Common myeloid progenitor, CD34-positive (primary cell): Measurements from ENCODE around the gene MYO10.
"Not testable (repeated sequence)": the region's sequence is repeated elsewhere in the genome, so short reads cannot be mapped to it uniquely, and the experiment has no call there.

Source experiments
- CTCF ChIA-PET: fragments of 350-600 bp; sonication (Branson Sonifier 250); formaldehyde crosslinking; loops from one replicate; lab custom pipeline; 2021; ENCODE audit warnings: antibody characterized with exemption; lab: Charles Lee
- POLR2A ChIA-PET: fragments of 350-600 bp; sonication (Branson Sonifier 250); formaldehyde crosslinking; loops from one replicate; lab custom pipeline; 2021; ENCODE audit warnings: antibody characterized with exemption; lab: Charles Lee
- DNase-seq, 3 donors: peaks; one replicate each; pipeline versions ENCODE4 v3.0.0 to v3.0.0-alpha.2; 2013
- H3K27ac ChIP-seq, 2 experiments: 1 replicate in 1 of 2; 2 replicates in 1 of 2; pipeline ENCODE4 v1.7.0; 2013; ENCODE audit warnings: inconsistent platforms in 2 of 2, low read length in 2 of 2, mild to moderate bottlenecking in 2 of 2, low read depth in 1 of 2, moderate library complexity in 1 of 2; ENCODE audit not compliant: severe bottlenecking in 2 of 2, insufficient read depth in 1 of 2, poor library complexity in 1 of 2
- H3K27me3 ChIP-seq, 5 experiments: replicated peaks in 2 of 5; 1 replicate in 3 of 5; 2 replicates in 2 of 5; pipeline versions ENCODE4 v1.6.1 to v1.7.0; 2013; ENCODE audit warnings: low read length in 4 of 5, mild to moderate bottlenecking in 2 of 5, moderate library complexity in 2 of 5, inconsistent platforms in 1 of 5; ENCODE audit not compliant: insufficient read depth in 5 of 5, control insufficient read depth in 4 of 5
- H3K36me3 ChIP-seq, 4 experiments: 1 replicate in 2 of 4; 2 replicates in 2 of 4; pipeline versions ENCODE4 v1.6.1 to v1.7.0; 2013; ENCODE audit warnings: low read length in 3 of 4, control low read depth in 1 of 4, mild to moderate bottlenecking in 1 of 4; ENCODE audit not compliant: control insufficient read depth in 4 of 4, insufficient read depth in 4 of 4
- H3K4me1 ChIP-seq, 4 experiments: 1 replicate in 3 of 4; 2 replicates in 1 of 4; pipeline versions ENCODE4 v1.6.1 to v1.7.1; 2013; ENCODE audit warnings: low read length in 3 of 4, mild to moderate bottlenecking in 3 of 4, control low read depth in 1 of 4, inconsistent platforms in 1 of 4, moderate library complexity in 1 of 4; ENCODE audit not compliant: control insufficient read depth in 4 of 4, insufficient read depth in 4 of 4; ENCODE audit errors: control extremely low read depth in 1 of 4
- H3K4me3 ChIP-seq, 7 experiments: 1 replicate in 4 of 7; 2 replicates in 3 of 7; pipeline versions ENCODE4 v1.5.1 to v1.7.0; 2013; ENCODE audit warnings: mild to moderate bottlenecking in 7 of 7, low read length in 6 of 7, moderate library complexity in 6 of 7, inconsistent platforms in 2 of 7, low read depth in 2 of 7, control low read depth in 1 of 7; ENCODE audit not compliant: insufficient read depth in 4 of 7, control insufficient read depth in 1 of 7; ENCODE audit errors: extremely low read depth in 1 of 7
- H3K9me3 ChIP-seq, 5 experiments: 1 replicate in 4 of 5; 2 replicates in 1 of 5; pipeline versions ENCODE4 v1.6.1 to v1.7.1; 2013; ENCODE audit warnings: low read length in 4 of 5, mild to moderate bottlenecking in 2 of 5, inconsistent platforms in 1 of 5, low read depth in 1 of 5, moderate library complexity in 1 of 5; ENCODE audit not compliant: control insufficient read depth in 4 of 5, insufficient read depth in 2 of 5; ENCODE audit errors: control extremely low read depth in 1 of 5
- WGBS: methylation state at CpG from one replicate; pipeline ENCODE4 v1.1.5; 2013; ENCODE audit not compliant: insufficient coverage; 5-methylcytosine and 5-hydroxymethylcytosine counted together

MYO10 gene

DNA sequence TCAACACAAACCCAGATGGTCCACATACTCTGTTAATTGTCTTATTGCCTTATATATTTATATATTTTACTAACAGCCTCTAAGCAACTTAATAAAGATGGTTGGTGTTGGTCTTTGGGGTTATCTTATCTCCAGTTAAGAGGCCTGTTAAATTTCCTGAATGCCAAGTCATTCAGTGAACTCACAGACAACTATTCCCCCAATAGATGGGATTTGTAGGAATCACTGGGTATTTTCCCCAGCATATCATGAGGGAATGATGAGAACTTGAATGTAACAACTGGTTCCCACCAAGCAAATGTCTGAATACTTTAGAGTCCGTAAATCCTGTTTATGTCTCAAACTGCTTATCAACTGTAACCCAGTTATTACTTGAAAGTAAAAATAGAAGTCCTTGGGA, 276.6 kb downstream of the MYO10 start:
- no peaks in the 10 kb centered on the region for H3K27me3 ChIP-seq
- H3K9me3 ChIP-seq = peaks cover 0 to 4% (median 0%) of the 10 kb centered on the region in 5 experiments
- no peak overlapping the region for H3K4me3 ChIP-seq
- DNase-seq = no peak
- no peak overlapping the region for H3K27ac ChIP-seq
- no CpG with 5 or more reads among the region's 1 CpG for WGBS
- CTCF ChIA-PET = no interaction called here
- POLR2A ChIA-PET = no interaction called here
- H3K36me3 ChIP-seq = no peaks in the 10 kb centered on the region
- H3K4me1 ChIP-seq = no peaks in the 10 kb centered on the region

DNA sequence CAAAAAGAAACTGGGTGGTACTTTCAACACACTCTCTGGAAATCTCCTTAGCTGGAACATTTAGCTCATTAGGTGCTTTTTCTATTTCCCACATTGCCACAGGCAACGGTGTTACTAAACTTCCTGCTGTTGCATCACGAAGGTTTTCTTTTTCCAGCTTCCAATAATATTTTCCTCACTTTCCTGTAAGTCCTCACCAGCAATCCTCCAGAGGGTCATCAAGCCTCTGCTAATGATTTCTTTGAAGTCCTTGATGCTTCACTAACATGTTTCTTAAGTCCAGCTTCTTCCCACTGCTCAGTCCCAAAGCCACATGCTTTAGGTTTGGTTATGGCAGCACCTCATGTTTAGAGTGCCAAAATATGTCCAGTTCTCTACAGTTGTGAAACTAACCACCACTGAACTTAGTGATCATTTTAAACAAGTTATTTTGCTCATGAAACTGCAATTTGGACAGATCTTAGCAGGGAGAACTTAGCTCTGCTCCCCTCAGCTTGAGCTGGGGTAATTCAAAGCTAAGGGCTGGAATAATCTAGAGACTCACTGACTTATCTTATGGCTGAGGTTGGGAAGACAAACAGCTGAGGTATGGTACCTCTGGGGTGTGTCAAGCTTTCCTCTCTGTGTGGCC, 279.4 kb downstream of the MYO10 start:
- no peak for DNase-seq
- H3K4me3 ChIP-seq = no peak overlapping the region
- ChIA-PET CTCF (interaction anchor here (1.1 kb wide), 1 partner anchor 9 kb away, joined by 3 read pairs; no protein-coding TSS in a partner anchor), POLR2A (no interaction called here)
- H3K36me3 ChIP-seq = no peaks in the 10 kb centered on the region
- H3K27me3 ChIP-seq = no peaks in the 10 kb centered on the region
- H3K27ac ChIP-seq = no peak overlapping the region
- no peaks in the 10 kb centered on the region for H3K4me1 ChIP-seq
- 92% methylated on average over 2 of the region's 2 CpGs for WGBS
- H3K9me3 ChIP-seq = peaks cover 0 to 4% (median 0%) of the 10 kb centered on the region in 5 experiments

DNA sequence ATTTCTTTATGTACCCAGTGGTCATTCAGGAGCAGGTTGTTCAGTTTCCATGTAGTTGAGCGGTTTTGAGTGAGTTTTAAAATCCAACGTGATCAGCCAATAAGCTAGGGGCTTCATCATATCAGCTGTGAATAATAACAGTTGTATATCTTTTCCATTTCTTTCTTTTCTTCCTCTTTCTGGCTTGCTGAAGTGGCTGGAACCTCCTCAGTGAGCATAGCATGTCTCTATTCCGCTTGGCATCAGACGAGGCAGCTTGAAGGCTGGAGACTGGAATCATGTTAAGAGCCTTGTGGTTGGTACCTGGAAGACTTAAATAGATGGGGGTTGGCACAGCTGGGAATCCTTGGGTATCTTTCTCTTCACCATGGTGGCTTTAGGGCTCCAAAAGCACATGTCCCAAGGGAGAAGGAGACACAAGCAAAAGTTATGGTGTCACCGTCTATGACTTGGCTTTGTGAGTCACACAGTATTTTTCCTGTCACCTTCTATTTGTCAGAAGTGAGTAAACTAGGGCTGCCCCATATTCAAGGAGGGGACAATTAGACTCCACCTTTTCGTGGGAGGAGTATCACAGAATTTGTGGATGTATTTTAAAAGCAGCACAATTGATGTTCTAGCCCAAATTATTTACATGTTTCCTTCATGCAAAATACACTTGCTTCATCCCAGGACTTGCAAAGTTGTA, 281.3 kb downstream of the MYO10 start:
- H3K36me3 ChIP-seq = no peaks in the 10 kb centered on the region
- no peak overlapping the region for H3K4me3 ChIP-seq
- CTCF ChIA-PET = no interaction called here
- peaks cover 0 to 4% (median 0%) of the 10 kb centered on the region in 5 experiments for H3K9me3 ChIP-seq
- POLR2A ChIA-PET = no interaction called here
- no CpG with 5 or more reads among the region's 6 CpGs for WGBS
- H3K4me1 ChIP-seq = no peaks in the 10 kb centered on the region
- H3K27ac ChIP-seq = no peak overlapping the region
- DNase-seq = no peak
- no peaks in the 10 kb centered on the region for H3K27me3 ChIP-seq

DNA sequence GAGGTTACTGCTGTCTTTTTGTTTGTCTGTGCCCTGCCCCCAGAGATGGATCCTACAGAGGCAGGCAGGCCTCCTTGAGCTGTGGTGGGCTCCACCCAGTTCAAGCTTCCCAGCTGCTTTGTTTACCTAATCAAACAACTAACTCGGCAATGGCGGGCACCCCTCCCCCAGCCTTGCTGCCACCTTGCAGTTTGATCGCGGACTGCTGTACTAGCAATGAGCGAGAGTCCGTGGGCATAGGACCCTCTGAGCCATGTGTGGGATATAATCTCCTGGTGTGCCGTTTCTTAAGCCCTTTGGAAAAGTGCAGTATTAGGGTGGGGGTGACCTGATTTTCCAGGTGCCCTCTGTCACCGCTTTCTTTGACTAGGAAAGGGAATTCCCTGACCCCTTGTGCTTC, 287.3 kb downstream of the MYO10 start:
- H3K4me3 ChIP-seq, H3K9me3 ChIP-seq, H3K27ac ChIP-seq, POLR2A ChIA-PET, H3K4me1 ChIP-seq, H3K27me3 ChIP-seq, DNase-seq, H3K36me3 ChIP-seq: not testable (repeated sequence)
- WGBS = 80% methylated on average over 5 of the region's 8 CpGs
- CTCF ChIA-PET = interaction anchor here (1.2 kb wide), 1 partner anchor 17 kb away, joined by 3 read pairs; no protein-coding TSS in a partner anchor

DNA sequence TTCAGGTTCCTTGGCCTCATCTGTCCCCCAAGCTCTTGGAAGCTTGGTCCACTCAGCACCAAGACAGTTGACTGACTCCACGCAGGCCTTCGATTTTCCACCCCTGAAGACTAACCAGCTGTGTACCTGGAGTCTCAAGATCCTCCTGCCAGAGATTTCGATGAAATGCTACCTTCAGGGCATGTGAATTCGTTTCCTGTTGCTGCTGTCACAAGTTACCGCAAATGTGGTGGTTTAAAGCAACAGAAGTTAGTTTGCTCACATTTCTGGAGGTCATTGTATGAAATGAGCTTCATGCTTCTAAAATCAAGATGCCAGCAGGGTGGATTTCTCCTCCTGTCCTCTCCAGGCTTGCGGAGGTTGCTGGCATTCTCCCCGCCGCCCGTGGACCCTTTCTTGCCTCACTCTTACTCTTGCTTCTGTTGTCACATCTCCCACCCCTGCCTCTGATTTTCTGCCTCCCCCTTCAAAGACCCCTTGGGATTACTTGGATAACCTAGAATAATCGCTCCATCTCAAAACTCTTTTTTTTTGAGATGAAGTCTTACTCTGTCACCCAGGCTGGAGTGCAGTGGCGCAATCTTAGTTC, 291.7 kb downstream of the MYO10 start:
- Histone ChIP-seq H3K27ac (no peak overlapping the region), H3K4me3 (no peak overlapping the region), H3K27me3 (no peaks in the 10 kb centered on the region), H3K4me1 (no peaks in the 10 kb centered on the region), H3K9me3 (no peaks in the 10 kb centered on the region), H3K36me3 (no peaks in the 10 kb centered on the region)
- CTCF ChIA-PET = interaction anchor here (1.7 kb wide), 1 partner anchor 18 kb away, joined by 3 read pairs; no protein-coding TSS in a partner anchor
- DNase-seq = no peak
- 96% methylated on average over 11 of the region's 11 CpGs for WGBS
- POLR2A ChIA-PET = no interaction called here

DNA sequence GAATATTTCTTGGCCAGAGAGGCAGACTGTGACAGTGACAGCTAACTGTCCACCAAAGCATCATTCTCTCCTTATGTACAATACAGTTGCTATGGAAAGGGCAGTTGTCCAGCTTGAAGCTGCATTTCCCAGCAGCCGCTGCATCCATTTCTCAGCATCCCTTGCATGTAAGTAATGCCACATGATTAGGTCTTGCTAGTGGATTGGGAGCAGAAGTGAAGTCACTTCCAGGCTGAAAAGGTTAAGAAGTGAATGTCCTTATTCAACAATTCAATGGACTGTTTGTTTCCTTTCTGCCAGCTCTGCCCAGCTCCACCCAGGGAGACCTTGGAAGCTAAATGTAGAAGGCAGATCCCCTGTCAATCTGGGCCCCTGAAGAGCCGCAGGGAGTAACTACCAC, 293.2 kb downstream of the MYO10 start:
- no peaks in the 10 kb centered on the region for H3K4me1 ChIP-seq
- ChIA-PET CTCF (interaction anchor here (1.7 kb wide), 1 partner anchor 20 kb away, joined by 3 read pairs; no protein-coding TSS in a partner anchor), POLR2A (no interaction called here)
- DNase-seq = no peak
- no peaks in the 10 kb centered on the region for H3K27me3 ChIP-seq
- no CpG with 5 or more reads among the region's 2 CpGs for WGBS
- no peaks in the 10 kb centered on the region for H3K36me3 ChIP-seq
- H3K4me3 ChIP-seq = no peak overlapping the region
- H3K9me3 ChIP-seq = no peaks in the 10 kb centered on the region
- no peak overlapping the region for H3K27ac ChIP-seq

DNA sequence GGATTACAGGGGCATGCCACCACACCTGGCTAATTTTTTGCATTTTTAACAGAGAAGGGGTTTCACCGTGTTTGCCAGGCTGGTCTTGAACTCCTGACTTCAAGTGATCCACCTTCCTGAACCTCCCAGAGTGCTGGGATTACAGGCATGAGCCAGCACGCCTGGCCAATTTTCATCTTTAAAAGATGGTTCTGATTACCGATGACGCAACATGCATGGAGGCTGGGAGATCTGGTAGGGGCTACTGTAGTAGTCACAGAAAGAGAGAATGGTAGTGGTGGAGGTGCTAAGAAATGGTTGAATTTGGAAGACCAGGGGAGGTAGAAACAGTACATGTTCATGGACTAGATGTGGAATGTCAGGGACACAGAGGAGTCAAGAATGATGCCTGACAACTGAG, 296.9 kb downstream of the MYO10 start:
- 97% methylated on average over 4 of the region's 4 CpGs for WGBS
- H3K4me1 ChIP-seq = no peaks in the 10 kb centered on the region
- H3K4me3 ChIP-seq = no peak overlapping the region
- DNase-seq = no peak
- no peaks in the 10 kb centered on the region for H3K36me3 ChIP-seq
- ChIA-PET POLR2A (interaction anchor here (0.5 kb wide), 1 partner anchor 158 kb away, joined by 3 read pairs; no protein-coding TSS in a partner anchor), CTCF (no interaction called here)
- no peaks in the 10 kb centered on the region for H3K27me3 ChIP-seq
- H3K27ac ChIP-seq = no peak overlapping the region
- H3K9me3 ChIP-seq = no peaks in the 10 kb centered on the region
